OCI-M1 (cell line): ENCODE data around the gene FAM131A.
A peak's percentile ranks its signal among the peaks of the same experiment; 100 is the strongest.
"Not testable (repeated sequence)": the region's sequence is repeated elsewhere in the genome, so short reads cannot be mapped to it uniquely, and the experiment has no call there.

Experiments used
- DNase-seq: peaks from one replicate; lab custom pipeline; 2025; lab: John Stamatoyannopoulos, UW

Gene FAM131A

DNA sequence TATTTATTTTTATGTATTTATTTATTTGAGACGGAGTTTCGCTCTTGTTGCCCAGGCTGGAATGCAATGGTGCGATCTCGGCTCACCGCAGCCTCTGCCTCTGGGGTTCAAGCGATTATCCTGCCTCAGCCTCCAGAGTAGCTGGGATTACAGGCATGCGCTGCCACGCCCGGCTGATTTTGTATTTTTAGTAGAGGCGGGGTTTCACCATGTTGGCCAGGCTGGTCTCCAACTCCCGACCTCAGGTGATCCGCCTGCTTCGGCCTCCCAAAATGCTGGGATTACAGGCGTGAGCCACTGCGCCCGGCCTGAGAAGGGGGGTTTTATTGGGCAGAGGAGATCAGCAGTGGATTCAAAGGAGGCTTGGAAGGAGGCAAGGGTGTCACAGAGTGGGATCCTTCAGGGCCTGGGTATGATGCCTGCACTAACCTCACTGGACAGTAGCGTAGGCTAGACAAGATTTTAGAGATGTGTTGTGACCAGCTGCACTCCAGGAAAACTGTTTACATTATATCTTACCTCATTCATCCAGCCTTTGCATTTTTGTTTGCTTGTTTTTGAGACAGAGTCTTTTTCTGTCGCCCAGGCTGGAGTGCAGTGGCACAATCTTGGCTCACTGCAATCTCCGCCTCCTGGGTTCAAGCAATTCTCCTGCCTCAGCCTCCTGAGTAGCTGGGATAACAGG is 2.2 kb downstream of the FAM131A start:
- not testable (repeated sequence) for DNase-seq

DNA sequence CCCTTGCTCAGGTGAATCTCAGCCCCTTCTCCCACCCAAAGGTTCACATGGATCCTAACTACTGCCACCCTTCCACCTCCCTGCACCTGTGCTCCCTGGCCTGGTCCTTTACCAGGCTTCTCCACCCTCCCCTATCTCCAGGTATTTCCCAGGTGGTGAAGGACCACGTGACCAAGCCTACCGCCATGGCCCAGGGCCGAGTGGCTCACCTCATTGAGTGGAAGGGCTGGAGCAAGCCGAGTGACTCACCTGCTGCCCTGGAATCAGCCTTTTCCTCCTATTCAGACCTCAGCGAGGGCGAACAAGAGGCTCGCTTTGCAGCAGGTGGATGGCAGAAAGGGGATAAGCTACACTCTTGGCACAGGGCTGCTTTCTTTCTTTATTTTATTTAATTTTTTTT is 4.5 kb downstream of the FAM131A start:
- DNase-seq = no peak

DNA sequence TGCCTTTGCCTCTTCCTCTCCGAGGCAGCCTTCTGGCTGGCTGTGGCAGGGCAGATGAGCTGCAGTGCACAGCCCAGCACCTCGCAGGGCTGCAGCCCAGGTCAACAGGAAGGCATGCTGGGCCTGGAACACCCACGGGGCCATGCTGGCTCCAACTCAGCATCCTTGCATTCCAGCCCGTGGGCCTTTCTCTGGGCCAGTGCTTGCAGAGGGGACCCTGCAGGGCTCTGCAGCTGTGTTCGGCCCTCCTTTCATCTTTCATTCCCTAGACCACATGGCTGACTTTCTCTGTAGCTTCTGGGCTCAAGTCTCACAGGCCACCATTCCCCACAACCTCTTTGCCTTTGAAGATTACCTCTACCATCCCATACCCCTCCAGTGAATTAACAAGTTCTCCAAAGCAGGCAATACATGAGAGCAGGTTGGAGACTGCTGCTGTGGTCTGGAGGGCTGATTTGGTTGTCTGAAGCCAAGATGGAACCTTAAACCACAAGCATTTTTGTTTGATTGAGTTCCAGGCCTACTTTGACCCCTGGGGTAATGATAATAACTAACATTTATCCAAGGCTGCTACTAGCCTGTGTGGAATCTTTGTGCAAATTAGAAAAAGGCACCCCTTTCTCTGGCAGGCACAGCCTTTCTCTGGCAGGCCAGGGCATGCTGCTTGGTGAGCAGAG is 5.9 kb downstream of the FAM131A start:
- no peak for DNase-seq

DNA sequence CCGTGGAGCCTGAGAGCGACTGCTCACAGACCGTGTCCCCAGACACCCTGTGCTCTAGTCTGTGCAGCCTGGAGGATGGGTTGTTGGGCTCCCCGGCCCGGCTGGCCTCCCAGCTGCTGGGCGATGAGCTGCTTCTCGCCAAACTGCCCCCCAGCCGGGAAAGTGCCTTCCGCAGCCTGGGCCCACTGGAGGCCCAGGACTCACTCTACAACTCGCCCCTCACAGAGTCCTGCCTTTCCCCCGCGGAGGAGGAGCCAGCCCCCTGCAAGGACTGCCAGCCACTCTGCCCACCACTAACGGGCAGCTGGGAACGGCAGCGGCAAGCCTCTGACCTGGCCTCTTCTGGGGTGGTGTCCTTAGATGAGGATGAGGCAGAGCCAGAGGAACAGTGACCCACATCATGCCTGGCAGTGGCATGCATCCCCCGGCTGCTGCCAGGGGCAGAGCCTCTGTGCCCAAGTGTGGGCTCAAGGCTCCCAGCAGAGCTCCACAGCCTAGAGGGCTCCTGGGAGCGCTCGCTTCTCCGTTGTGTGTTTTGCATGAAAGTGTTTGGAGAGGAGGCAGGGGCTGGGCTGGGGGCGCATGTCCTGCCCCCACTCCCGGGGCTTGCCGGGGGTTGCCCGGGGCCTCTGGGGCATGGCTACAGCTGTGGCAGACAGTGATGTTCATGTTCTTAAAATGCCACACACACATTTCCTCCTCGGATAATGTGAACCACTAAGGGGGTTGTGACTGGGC is 7.3 kb downstream of the FAM131A start:
- no peak for DNase-seq

DNA sequence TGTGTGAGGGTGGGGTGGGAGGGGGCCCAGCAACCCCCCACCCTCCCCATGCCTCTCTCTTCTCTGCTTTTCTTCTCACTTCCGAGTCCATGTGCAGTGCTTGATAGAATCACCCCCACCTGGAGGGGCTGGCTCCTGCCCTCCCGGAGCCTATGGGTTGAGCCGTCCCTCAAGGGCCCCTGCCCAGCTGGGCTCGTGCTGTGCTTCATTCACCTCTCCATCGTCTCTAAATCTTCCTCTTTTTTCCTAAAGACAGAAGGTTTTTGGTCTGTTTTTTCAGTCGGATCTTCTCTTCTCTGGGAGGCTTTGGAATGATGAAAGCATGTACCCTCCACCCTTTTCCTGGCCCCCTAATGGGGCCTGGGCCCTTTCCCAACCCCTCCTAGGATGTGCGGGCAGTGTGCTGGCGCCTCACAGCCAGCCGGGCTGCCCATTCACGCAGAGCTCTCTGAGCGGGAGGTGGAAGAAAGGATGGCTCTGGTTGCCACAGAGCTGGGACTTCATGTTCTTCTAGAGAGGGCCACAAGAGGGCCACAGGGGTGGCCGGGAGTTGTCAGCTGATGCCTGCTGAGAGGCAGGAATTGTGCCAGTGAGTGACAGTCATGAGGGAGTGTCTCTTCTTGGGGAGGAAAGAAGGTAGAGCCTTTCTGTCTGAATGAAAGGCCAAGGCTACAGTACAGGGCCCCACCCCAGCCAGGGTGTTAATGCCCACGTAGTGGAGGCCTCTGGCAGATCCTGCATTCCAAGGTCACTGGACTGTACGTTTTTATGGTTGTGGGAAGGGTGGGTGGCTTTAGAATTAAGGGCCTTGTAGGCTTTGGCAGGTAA is 8.1 kb downstream of the FAM131A start:
- peak; percentile 91 for DNase-seq

DNA sequence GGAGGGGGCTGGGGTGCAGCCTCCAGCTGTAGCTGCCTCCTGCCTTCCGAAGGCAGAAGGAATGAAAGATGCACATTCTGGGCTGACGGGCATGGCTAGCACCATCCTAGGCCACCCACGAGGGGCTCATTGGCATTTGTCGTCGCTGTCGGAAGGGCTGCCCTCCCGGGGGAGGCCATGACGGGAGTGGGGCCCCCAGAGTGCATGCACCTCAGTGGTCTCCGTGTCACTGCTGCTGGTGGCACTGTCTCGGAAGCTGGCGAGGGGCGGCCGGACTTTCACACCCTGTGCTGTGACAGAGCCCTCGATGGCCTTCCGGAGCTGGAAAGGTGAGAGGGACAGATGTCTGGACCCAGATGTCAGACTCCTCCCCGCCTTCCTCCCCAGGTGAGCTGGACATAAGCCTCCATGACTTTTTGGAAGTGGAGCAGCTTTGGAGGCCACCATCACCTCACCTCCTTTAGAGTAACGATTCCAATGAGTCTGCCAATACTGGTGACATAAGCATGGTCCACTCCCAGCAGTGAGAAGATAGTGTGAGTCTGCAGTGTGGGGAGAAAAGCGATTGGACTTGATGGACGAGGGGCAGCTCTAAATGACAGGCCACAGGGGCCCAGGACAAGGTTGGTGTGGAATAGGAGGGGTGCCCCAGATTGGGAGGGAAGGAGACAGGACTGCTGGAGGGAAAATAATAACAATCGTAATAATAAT is 9.2 kb downstream of the FAM131A start:
- no peak for DNase-seq

DNA sequence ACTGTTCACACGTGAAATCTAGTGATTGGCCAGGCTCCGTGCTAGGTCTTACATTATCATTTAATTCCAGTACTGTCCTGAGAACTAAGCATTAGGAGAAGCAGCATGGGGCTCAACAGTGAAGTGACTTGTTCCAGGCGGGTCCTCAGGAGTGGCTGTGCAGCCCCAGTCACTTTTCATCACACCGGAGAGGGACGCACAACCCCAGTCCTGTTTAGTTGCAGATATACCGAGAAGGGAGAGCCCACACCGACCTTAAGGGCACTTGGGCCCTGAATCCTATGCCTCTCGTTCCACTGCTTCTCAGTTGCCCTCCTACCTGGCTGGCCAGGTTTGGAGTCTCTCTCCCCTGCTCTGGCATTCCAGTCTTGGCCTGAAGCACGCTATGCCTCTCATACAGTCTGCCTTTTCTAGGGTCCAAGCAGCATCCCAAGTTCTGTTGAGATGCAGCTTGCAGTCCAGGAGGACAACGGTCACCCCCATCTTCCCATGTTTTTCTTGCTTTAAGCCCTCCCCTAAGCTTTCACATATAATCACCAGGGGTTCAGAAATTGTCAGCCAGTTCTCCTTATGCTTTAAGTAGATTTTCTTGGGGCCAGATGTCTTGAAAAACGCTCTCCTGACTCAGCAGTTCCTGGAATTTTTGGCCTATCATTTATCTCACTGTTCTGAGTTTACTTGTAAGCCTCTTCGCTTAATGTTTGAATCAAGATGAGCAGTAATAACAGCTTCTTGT is 10.1 kb downstream of the FAM131A start:
- peak; percentile 79 for DNase-seq

DNA sequence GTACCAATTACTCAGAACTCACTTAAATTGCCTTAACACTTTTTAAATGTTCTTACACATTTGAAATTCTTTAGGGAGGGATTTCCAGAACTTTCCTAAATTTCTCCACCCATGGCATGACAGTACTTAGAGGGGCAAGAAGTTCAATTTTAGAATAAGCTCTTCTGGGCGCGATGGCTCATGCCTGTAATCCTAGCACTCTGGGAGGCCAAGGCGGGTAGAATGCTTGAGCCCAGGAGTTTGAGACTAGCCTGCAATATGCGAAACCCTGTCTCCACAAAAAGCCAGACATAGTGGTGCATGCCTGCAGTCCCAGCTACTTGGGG is 10.6 kb downstream of the FAM131A start:
- DNase-seq = no peak

DNA sequence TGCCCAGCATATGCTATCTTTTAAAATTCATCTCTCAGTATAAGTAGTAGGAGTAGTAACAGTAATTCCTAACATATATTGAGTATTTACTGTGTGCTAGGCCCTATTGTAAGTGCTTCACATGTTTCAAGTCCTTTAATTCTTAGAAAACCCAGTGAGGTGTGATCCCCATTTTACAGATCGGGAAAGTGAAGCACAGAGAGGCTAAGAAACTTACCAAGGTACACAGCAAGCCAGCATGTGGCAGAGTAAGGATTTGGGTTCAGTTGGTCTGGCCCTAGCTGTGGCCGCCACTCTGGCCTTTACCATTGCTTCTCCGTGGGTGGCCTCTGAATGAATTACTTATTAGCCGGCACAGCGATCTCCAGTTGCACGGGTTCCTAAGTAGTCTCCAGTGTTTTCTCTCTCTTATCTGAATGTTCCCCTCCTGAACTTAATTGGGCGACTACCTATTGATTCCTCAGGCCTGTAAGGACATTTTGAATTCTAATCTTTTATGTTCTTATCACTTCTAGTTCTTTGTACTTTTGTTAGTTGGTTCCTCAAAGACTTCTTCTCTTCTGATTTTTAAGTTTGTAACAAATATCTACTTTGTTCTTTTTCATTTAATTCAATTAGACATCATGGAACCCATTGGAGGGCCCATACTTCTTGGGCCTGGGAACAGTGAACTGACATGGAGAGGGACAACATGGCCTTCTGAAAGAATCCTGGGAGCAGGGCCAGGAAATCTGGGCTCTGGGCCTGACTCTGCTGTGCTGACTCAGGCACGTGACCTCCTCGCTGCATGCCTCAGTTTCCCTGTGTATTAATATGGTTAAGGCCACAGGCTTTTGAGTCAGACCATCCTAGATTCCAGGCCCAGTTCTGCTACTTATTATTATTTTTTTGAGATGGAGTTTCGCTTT is 12.4 kb downstream of the FAM131A start:
- no peak for DNase-seq

DNA sequence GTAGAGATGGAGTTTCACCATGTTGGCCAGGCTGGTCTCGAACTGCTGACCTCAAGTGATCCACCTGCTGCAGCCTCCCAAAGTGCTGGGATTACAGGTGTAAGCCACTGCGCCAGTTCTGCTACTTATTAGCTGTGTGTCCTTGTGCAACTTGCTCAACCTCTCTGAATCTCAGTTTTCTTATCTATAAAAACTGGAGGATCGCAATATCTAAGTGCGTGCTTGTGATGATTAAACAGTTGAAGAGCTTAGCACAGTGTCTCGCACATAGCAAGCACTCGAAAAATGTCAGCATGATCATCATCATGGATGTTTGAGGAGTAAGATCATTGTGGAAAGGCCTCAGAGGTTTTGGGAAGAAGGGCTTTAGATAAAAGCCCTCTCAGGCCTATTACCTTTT is 13.2 kb downstream of the FAM131A start:
- no peak for DNase-seq

DNA sequence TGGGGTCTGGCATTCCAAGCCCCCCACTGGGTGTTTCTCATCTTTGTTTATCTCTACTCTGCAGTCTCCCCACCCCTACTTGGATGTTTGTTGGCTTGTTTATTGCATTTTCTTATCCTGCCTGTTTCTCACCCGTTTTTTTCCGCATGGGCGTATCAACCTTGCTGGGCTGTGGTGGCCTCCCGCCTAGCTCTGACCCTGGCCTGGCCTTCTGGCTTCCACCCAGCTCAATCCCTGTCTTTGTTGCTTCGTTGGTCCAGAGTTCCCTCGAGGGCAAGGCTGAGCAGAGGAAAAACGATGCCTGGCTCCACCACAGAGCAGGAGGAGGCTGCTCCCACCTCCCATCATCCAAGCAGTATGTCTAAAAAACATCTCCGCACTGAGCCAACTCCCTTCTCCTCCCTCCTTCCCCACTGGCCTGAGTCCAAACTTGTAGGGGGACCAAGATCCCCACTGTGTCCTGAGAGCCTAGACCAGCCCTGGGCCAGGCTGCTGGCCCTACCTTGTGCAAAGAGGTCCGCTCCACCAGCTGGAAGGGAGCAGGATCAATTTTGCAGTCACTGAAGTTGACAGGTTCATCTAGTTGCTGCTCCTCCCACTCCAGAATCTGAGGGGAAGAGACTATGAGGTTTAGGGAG is 14.2 kb downstream of the FAM131A start:
- DNase-seq = no peak

DNA sequence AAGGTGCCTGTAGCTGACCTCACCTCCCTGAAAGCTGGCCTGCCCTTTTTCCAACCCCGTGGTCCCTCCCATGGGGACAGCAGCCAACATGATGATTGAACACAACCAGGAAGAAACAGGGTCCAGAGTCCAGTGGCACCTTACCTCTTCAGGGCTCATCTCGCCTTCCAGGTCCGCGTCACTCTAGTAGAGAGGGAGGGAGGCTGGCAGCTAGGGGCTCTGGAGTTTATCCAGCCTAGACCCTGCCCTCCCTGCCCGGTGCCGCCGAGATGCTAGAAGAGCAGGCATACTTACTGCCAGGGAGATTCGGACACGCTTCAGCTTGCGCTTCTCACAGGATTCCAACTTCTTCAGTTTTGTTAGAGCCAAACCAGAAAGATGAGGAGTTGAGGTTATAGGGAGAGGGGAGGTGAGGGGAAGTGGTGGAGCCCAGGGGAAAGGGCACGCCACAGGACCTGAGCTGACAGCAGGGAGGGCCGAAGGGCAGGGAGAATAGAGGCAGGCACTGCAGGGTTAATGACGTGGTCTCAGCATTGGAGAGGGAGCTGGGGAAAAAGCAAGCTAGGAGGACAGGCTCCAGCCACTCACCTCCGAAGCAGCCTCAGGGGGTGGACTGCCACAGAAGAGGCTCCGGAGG is 14.9 kb downstream of the FAM131A start:
- DNase-seq = no peak

DNA sequence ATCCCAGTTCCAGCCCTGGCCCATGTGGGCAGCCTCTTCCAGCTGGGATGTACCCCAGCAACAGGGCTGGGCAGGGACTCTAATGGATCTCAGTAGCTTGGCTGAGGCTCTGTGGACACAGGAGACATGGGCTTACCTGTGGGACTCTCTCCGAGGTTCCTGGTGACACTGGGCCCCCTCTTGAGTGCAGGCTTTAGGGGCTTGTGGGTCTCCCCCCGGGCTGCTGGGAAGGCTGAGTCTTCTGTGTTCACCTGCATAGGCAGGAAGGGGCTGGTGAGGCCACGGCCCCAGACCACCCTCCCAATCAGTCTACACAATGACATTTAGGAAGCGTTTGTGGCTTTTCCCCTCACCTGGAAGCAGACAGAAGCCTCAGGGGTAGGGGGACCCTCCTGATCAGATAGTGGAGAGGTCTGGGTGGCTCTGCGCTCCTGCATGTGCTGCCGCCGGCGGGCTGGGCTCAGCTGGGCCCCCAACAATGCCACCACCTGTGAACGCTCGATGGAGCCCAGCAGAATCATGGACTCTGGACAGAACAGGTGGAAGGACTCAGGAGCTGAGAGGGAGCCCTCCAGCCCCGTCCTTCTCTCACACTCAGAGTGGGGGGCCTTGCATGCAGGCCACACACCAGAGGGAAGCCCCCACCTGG is 15.6 kb downstream of the FAM131A start:
- no peak for DNase-seq

DNA sequence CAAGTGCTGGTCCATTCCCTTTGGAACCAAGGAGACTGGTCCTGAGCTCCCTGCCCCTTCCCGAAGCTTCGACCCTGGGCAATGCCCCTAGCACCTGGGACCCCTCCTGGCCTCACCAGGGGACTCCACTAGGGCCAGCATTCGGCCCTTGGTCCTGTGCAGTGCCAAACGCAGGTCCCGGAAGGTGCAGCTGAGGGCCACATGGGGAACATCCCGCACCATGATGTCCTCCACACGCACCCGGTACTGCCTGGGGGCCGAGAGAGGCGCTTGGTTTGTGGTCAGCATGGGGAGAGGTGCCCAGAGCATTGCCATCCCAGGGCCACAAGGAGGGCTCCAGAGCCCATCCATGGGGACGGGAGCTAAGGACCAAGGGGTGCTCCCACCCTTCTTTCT is 16.1 kb downstream of the FAM131A start:
- no peak for DNase-seq

DNA sequence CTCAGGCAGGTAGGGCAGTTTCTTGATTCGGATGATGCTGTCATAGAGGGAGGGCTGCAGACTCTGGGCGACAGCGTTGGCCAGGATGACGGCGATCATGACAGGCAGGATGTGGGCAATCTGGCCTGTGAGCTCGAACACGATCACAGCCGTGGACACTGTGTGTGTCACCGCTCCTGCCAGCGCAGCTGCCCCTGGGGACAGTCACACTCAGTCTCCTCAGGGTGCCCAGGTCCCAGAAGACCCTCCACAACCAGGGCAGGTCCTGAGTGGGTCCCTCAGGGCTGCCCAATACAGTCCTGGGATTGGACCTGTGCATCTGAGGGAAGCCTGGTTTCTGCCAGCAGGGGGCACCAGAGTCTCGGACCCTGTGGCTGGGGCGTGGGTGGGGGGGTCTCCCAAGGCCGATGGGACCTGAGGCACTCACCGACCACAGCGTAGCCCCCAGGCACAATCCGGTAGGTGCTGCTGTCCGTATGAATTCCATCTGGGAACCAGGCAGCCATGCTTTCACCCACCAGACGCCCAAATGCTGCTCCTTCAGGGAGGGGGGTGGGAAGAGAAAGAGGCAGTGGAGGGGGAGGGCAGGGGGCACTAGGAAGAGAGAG is 16.8 kb downstream of the FAM131A start:
- DNase-seq = peak; percentile 58

DNA sequence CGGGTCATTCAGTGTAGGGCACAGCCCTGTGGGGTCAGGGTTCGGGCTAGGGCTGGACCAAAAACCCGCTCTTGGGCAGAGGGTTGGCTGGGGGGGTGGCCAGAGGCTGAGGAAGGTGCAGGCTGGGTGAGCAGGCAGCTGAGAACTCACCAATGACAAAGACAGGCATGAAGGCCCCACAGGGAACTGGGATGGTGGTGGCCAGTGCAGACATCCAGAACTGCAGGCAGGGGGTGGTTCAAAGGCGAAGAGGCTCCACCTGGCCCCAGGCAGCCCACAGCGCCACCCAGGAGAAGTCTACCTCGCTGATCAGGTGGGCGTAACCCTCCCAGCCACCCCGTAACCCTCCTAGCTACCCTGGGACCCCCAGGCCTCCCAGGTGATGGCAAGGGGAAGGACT is 17.4 kb downstream of the FAM131A start:
- no peak for DNase-seq

DNA sequence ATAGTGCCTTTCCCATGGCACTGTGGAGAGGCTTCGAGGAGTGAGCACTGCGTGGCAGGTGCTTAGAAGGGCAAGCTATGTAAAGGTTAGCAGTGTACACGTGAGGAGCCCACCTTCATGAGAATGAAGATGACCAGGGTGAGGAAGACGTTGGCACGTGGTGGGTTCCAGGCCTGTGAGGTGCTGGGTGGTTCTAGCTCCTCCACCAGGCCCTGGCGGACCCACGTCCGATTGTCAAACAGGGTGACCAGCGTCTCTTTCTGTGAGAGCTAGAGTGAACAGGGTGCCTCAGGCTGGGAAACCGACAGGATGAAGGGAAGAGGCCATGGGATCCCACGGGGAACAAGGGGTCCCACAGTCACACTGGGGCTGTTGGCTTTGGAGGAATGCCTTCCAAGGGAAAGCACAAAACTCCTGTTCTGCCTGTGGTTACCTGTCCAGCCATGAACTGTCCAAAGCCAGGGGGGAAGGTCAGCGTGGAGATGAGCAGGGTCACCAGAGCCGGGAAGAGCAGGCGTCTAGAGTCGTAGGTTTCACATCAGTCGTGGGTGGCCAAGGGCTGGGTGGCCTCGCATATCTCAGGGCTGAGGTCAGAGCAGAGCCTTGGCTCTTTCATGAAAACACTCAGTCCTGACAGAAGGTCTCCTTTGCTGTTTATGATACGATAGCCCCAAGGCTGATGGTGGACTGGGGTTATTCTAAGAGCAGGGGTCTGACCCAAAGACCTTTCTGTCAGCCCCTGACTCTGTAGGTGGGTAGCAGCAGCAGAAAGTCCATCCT is 18.1 kb downstream of the FAM131A start:
- DNase-seq = no peak
